Uterus (tissue), 2 donors: Measurements from ENCODE around the gene SLC2A14.
"Not testable (repeated sequence)": the region's sequence is repeated elsewhere in the genome, so short reads cannot be mapped to it uniquely, and the experiment has no call there.

Experiments used
- POLR2A ChIP-seq, 2 donors: fragments of 450-650 bp; IDR thresholded peaks; one replicate each; pipeline ENCODE4 v1.6.1; 2016; ENCODE audit warnings: antibody characterized with exemption in 2 of 2, mild to moderate bottlenecking in 1 of 2, moderate library complexity in 1 of 2
- TF ChIP-seq, protein P1 (sequence below), 4 experiments: fragments of 200-600 bp in 2 of 4; fragments of 450-650 bp in 2 of 4; sonication (generic) in 2 of 4; IDR thresholded peaks; one replicate each; pipeline ENCODE4 v1.5.1; 2016 to 2019; ENCODE audit warnings: antibody characterized with exemption in 4 of 4, mild to moderate bottlenecking in 2 of 4, moderate library complexity in 1 of 4

DNA sequence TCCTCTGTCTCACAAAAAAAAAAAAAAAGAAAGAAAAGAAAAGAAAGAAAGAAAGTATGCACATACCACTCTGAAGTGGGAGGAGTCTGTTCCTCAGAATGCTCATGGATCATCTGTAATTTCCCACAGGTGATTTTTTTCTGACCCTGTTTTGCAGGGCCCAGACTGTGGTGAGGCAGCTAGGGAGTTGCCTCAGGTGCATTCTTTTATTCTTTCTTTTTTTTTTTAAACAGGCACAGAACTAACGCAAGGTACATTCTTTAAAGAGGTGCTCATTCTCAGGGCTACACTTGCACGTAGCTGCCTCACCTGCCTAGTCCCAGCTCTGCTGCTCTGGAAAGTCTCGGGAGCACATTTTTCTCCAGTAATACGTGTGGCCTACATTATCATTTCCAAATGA, 47.0 kb downstream of the SLC2A14 start:
- TF ChIP-seq POLR2A (IDR thresholded peaks at IDR 0.05) = not testable (repeated sequence)
- TF ChIP-seq, protein P1, sequence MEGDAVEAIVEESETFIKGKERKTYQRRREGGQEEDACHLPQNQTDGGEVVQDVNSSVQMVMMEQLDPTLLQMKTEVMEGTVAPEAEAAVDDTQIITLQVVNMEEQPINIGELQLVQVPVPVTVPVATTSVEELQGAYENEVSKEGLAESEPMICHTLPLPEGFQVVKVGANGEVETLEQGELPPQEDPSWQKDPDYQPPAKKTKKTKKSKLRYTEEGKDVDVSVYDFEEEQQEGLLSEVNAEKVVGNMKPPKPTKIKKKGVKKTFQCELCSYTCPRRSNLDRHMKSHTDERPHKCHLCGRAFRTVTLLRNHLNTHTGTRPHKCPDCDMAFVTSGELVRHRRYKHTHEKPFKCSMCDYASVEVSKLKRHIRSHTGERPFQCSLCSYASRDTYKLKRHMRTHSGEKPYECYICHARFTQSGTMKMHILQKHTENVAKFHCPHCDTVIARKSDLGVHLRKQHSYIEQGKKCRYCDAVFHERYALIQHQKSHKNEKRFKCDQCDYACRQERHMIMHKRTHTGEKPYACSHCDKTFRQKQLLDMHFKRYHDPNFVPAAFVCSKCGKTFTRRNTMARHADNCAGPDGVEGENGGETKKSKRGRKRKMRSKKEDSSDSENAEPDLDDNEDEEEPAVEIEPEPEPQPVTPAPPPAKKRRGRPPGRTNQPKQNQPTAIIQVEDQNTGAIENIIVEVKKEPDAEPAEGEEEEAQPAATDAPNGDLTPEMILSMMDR (IDR thresholded peaks at IDR 0.05) = not testable (repeated sequence)
